ENCODE measurements around the gene AKAP3.
A peak's percentile ranks its signal among the peaks of the same experiment; 100 is the strongest.

AKAP3 gene

DNA sequence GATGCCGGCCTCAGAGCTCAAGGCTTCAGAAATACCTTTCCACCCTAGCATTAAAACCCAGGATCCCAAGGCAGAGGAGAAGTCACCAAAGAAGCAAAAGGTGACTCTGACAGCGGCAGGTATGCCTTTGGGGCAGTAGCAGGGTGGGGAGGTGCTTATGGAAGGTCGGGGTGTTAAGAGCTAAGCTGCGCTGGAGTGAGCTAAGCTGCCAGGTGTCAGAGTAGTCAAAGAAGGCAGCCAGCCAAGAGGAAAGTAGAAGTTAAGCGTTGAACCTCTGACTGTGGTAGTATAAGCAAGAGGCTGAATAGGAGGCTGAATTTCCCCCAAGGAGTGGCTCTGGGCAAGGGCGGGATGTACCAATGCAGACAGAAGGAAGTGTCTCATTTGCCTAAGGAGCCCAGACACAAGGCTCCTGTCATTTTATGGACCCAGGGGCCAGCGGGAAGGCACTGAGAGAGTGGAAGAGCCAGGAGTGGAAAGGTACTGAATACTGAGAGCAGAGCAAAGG, 57.6 kb downstream of the AKAP3 start:
- no peak for DNase-seq

GRCh38 chr12:4589941-4590340, 58.9 kb downstream of the AKAP3 start:
- no peak for DNase-seq

DNA sequence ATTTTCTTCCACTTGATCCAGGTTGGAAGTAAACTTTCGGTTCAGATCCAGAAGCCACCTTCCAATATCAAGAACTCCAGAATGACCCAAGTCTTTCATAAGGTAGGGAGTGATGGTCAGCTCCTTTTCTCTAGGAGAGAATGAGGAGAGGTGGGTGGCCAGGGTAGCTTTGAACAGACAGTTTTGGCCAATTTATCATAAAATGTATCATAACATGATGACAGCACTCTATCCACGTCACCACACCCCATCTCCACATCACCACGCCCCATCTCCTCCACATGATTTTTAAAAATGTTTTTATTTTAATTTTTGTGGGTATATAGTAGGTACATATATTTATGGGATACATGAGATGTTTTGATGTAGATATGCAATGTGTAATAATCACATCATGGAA, 59.9 kb downstream of the AKAP3 start:
- DNase-seq, result no peak

DNA sequence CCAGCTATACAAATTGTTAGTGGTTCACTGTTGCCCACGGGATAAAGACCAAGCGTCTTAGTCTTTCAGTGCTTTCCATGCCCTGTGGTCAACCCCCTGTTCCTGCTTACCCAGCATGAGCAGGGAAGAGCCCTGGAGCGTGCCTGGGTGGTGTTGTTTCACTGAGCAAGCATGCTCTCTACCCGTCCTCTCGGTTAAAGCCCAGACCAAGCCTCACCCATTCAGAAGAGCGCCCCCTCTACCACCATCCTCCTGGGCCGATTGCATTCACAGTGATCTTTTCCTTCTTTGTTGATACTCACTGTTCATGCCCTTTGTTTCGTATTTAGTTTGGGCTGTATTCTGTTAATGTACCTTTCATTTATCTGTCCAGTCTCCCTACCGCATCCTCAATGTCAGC, 61.7 kb downstream of the AKAP3 start:
- no peak for DNase-seq

- no peak for DNase-seq
Observed at GRCh38 chr12:4586500-4586899, 62.4 kb downstream of the AKAP3 start.

DNA sequence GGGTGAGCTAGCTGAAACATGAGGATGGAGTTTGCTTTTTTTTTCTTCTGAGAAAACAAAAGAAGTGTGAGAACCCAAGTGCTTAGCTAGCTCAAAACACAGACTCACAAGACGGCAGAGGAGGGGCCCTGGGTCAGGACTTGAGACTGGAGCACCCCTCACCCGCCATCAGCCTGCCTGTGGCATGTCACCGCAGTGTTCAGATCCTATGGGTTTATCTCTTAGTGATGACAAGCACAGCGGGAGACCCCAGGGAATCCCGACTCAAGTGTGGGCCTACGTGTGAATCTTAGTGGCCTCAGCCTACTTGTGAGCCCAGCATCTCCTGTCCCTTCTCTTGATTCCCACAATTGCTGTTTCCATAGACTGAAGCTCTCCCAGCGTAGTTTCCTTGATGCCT, 64.0 kb downstream of the AKAP3 start:
- no peak for DNase-seq

GRCh38 chr12:4584281-4584680, 64.6 kb downstream of the AKAP3 start:
- peak; percentile 25 to 65 for DNase-seq

DNA sequence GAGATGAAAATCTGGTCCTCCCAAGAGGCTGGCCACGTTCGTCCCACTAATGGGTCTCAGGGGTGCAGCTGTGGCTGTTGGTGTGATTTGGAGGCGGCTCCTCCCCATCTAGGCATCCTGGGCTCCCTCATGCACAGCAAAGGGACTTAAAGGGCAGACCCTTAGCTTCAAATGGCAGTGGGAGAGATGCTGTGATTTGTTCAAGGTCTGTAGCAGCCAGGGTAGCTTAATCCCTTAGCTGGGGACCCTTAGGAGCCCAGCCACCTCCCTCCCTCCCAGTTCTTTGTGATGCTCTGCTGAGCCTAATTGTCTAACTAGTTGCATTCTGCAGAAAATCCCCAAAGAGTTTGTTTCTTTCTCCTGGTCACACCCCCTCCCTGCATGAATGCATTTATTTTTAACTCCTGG, 68.6 kb downstream of the AKAP3 start:
- no peak for DNase-seq

- peak; percentile 1 to 45 for DNase-seq
Observed at GRCh38 chr12:4579305-4580102, 69.3 kb downstream of the AKAP3 start.

DNA sequence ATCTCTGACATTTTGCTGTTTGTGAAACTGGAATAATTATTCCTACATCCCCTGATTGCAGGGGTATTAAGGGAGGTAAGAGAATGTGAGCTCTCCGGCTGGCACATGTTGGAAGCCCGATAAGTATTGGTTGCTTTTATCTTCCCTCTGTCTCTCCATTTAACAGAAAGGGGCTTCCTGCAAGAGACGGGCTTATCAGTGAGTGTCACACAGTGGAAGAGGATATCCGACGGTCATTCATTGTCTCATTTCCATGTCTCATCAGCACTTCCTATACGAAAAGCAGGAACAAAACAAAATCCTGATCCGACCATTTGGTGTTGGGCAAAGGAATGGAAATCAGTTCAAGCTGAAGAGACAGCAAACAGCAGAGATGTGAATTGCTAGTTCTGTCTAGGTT, 76.2 kb downstream of the AKAP3 start:
- DNase-seq, result no peak

- no peak for DNase-seq
Observed at GRCh38 chr12:4569261-4569660, 79.6 kb downstream of the AKAP3 start.

DNA sequence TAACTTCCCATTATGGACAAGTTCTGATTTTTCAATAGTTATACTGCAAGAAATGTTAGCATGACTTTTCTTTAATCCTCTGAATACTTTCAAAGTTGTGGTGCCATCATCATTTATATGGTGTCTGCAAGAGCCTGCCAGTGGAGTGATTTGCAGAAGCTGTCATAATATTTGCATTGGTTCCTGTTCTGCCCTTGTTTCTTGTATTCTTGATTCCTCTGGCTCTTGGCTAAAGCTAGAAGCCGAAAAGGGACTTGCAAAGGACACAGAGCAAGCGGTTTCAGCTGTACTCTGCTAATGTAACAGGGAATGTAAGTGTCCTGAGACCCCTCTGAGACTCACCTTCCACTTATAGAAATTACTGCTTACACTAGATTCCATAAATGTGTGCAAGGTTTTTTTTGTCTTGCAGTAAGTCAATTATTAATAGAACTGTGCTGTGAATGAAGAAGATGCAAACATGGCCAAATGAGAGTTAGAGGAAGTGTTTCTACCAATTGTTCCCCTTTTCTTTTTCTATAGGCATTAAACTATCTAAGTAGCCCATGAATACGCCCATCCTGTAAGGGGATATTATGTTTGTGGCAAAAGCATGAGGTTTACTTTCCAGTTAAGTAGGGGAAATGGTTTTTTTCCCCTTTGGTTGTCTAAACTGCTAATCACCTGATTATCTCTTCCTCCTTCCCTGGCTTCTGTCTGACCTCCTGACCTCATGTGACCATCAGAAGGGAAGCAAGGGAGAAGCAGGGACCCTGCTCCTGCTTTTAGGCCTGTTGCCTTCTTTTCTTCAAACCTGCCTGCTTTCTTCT, 81.6 kb downstream of the AKAP3 start:
- DNase-seq, result no peak

- DNase-seq, result no peak
Observed at GRCh38 chr12:4566474-4566873, 82.4 kb downstream of the AKAP3 start.

Data from NCI-H526 (cell line).